ENCODE measurements around the gene GCC1.

Gene GCC1

GRCh38 chr7:127609297-127609696 lies 23.9 kb upstream of the GCC1 start:
- H3K4me3 ChIP-seq (ENCODE audit: low read depth, low read length) = no peak overlapping the region
- no peak for TF ChIP-seq CTCF (IDR thresholded peaks at IDR 0.05; ENCODE audit: low read depth, low read length, missing control alignments)
- in situ Hi-C loops (cut with HindIII; ENCODE audit: low sequenced_read_pairs) = no loop called here
- no peak for DNase-seq (ENCODE audit: low read depth)

GRCh38 chr7:127608446-127608845 lies 23.1 kb upstream of the GCC1 start:
- in situ Hi-C loops (cut with HindIII; ENCODE audit: low sequenced_read_pairs) = no loop called here
- H3K4me3 ChIP-seq (ENCODE audit: low read depth, low read length) = no peak overlapping the region

GRCh38 chr7:127600885-127601284 lies 15.5 kb upstream of the GCC1 start:
- in situ Hi-C loops (cut with HindIII; ENCODE audit: low sequenced_read_pairs) = no loop called here
- DNase-seq (ENCODE audit: low read depth) = no peak
- TF ChIP-seq CTCF (IDR thresholded peaks at IDR 0.05; ENCODE audit: low read depth, low read length, missing control alignments) = no peak
- H3K4me3 ChIP-seq (ENCODE audit: low read depth, low read length) = no peak overlapping the region

More at GRCh38 chr7:127608446-127608845, 23.1 kb upstream of the GCC1 start:
- DNase-seq (ENCODE audit: low read depth) = no peak
- TF ChIP-seq CTCF (IDR thresholded peaks at IDR 0.05; ENCODE audit: low read depth, low read length, missing control alignments) = no peak

GRCh38 chr7:127598318-127598717 lies 12.9 kb upstream of the GCC1 start:
- no peak for DNase-seq (ENCODE audit: low read depth)
- H3K4me3 ChIP-seq (ENCODE audit: low read depth, low read length) = no peak overlapping the region
- TF ChIP-seq CTCF (IDR thresholded peaks at IDR 0.05; ENCODE audit: low read depth, low read length, missing control alignments) = no peak
- in situ Hi-C loops (cut with HindIII; ENCODE audit: low sequenced_read_pairs) = loop anchor here (25.0 kb wide), 1 partner anchor 614 kb away; no protein-coding TSS in a partner anchor

GRCh38 chr7:127595737-127596136 lies 10.3 kb upstream of the GCC1 start:
- H3K4me3 ChIP-seq (ENCODE audit: low read depth, low read length) = no peak overlapping the region
- no peak for DNase-seq (ENCODE audit: low read depth)
- no peak for TF ChIP-seq CTCF (IDR thresholded peaks at IDR 0.05; ENCODE audit: low read depth, low read length, missing control alignments)
- in situ Hi-C loops (cut with HindIII; ENCODE audit: low sequenced_read_pairs) = loop anchor here (25.0 kb wide), 1 partner anchor 617 kb away; no protein-coding TSS in a partner anchor

- in situ Hi-C loops (cut with HindIII; ENCODE audit: low sequenced_read_pairs) = loop anchor here (25.0 kb wide), 1 partner anchor 618 kb away; no protein-coding TSS in a partner anchor
Measured at GRCh38 chr7:127594490-127594889, 9.1 kb upstream of the GCC1 start.

More at GRCh38 chr7:127594490-127594889, 9.1 kb upstream of the GCC1 start:
- no peak overlapping the region for H3K4me3 ChIP-seq (ENCODE audit: low read depth, low read length)
- DNase-seq (ENCODE audit: low read depth) = no peak
- no peak for TF ChIP-seq CTCF (IDR thresholded peaks at IDR 0.05; ENCODE audit: low read depth, low read length, missing control alignments)
